Measurements from ENCODE around the gene CLIC1. TPM values are rescaled to one million over a fixed set of nuclear protein-coding genes. Genes with fewer than 3 reads are reported as not detected.

Gene CLIC1
- total and polyA plus RNA-seq, 2 donors (not counting 1 experiment from before 2014, with no cell fraction given) = 216 to 290 TPM

GRCh38 chr6:31777667-31778050, 41.3 kb upstream of the CLIC1 start:
- Mint-ChIP-seq H3K4me1 (peaks cover 21% of the 10 kb centered on the region), H3K9me3 (ENCODE audit: insufficient read depth) (no peaks in the 10 kb centered on the region), H3K27me3 (no peaks in the 10 kb centered on the region), H3K4me3 (no peak overlapping the region), H3K27ac (peak overlapping the region; percentile 90)
- H2AFZ ChIP-seq (ENCODE audit: insufficient read depth, low read depth, low read length, poor library complexity, severe bottlenecking) = no peak overlapping the region
- intact Hi-C loops (cut with micrococcal nuclease) = loop anchor here (2.0 kb wide), 2 partner anchors 17 to 39 kb away; partner anchors contain the start of gene VARS1
- H3K9ac ChIP-seq (ENCODE audit: low read length) = no peak overlapping the region
- no peak overlapping the region for H3K4me3 ChIP-seq (ENCODE audit: control extremely low read depth in 1 of 5, extremely low read depth in 1 of 5, insufficient read depth in 1 of 5, low read depth in 2 of 5, low read length in 4 of 5)
- peaks cover 0 to 47% of the 10 kb centered on the region in 2 experiments for H3K36me3 ChIP-seq (replicated peaks in 1 of 2; ENCODE audit: control extremely low read depth in 1 of 2, control insufficient read depth in 1 of 2, extremely low read depth in 1 of 2, insufficient read depth in 2 of 2, low read length in 1 of 2)
- H3K4me2 ChIP-seq (replicated peaks; ENCODE audit: low read depth, low read length, poor library complexity, severe bottlenecking) = peak overlapping the region; percentile 72
- TF ChIP-seq CTCF (IDR thresholded peaks at IDR 0.05) = no peak
- no peak for TF ChIP-seq EZH2 (IDR thresholded peaks at IDR 0.05; ENCODE audit: borderline replicate concordance, insufficient read depth, low read depth, low read length, poor library complexity, severe bottlenecking)
- no peak for DNase-seq
- WGBS (ENCODE audit: insufficient coverage) = 100% methylated on average over 4 of the region's 5 CpGs
- H3K79me2 ChIP-seq (ENCODE audit: control insufficient read depth, insufficient read depth, low read length) = no peaks in the 10 kb centered on the region
- no peaks in the 10 kb centered on the region for H3K27me3 ChIP-seq (replicated peaks in 1 of 4; ENCODE audit: control extremely low read depth in 1 of 4, control insufficient read depth in 3 of 4, insufficient read depth in 4 of 4, low read length in 3 of 4)
- no peaks in the 10 kb centered on the region for H4K20me1 ChIP-seq (ENCODE audit: control insufficient read depth, insufficient read depth, low read length, poor library complexity, severe bottlenecking)
- peak overlapping the region; percentile 66 to 67 for H3K27ac ChIP-seq (ENCODE audit: low read length in 2 of 2)
- no peak for ATAC-seq (ENCODE audit: low read depth)
- H3K9me3 ChIP-seq (ENCODE audit: control extremely low read depth in 1 of 3, control insufficient read depth in 2 of 3, insufficient read depth in 1 of 3, low read length in 2 of 3) = no peaks in the 10 kb centered on the region
- H3K4me1 ChIP-seq (ENCODE audit: control insufficient read depth in 2 of 2, insufficient read depth in 2 of 2, low read length in 2 of 2) = peaks cover 15 to 24% of the 10 kb centered on the region in 2 donors
- ChIA-PET POLR2A (interaction anchor here (0.6 kb wide), 1 partner anchor 30 kb away, joined by 3 read pairs; no protein-coding TSS in a partner anchor), CTCF (interaction anchor here (0.9 to 1.9 kb wide), 4 partner anchors 8 to 36 kb away, joined by 4 to 7 read pairs (median 4); partner anchors contain the start of gene VARS1)

- peak within 1 kb of the TSS; percentile 90 for H3K27ac Mint-ChIP-seq
- H3K27me3 Mint-ChIP-seq = no peaks in the 10 kb centered on the region
- Histone ChIP-seq H3K27me3 (replicated peaks in 1 of 4; ENCODE audit: control extremely low read depth in 1 of 4, control insufficient read depth in 3 of 4, insufficient read depth in 4 of 4, low read length in 3 of 4) (no peaks in the 10 kb centered on the region), H4K20me1 (ENCODE audit: control insufficient read depth, insufficient read depth, low read length, poor library complexity, severe bottlenecking) (no peaks in the 10 kb centered on the region), H3K27ac (ENCODE audit: low read length in 2 of 2) (peak within 1 kb of the TSS; percentile 66 to 67), H3K9ac (ENCODE audit: low read length) (peak within 1 kb of the TSS; percentile 43), H2AFZ (ENCODE audit: insufficient read depth, low read depth, low read length, poor library complexity, severe bottlenecking) (peak within 1 kb of the TSS; percentile 65), H3K4me1 (ENCODE audit: control insufficient read depth in 2 of 2, insufficient read depth in 2 of 2, low read length in 2 of 2) (peaks cover 15 to 28% of the 10 kb centered on the region in 2 donors), H3K4me2 (replicated peaks; ENCODE audit: low read depth, low read length, poor library complexity, severe bottlenecking) (peak within 1 kb of the TSS; percentile 72), H3K79me2 (ENCODE audit: control insufficient read depth, insufficient read depth, low read length) (no peaks in the 10 kb centered on the region), H3K36me3 (replicated peaks in 1 of 2; ENCODE audit: control extremely low read depth in 1 of 2, control insufficient read depth in 1 of 2, extremely low read depth in 1 of 2, insufficient read depth in 2 of 2, low read length in 1 of 2) (peaks cover 0 to 42% of the 10 kb centered on the region in 2 experiments), H3K4me3 (ENCODE audit: control extremely low read depth in 1 of 5, extremely low read depth in 1 of 5, insufficient read depth in 1 of 5, low read depth in 2 of 5, low read length in 4 of 5) (peak within 1 kb of the TSS in 2 of 5 experiments; percentile 5 to 21), H3K9me3 (ENCODE audit: control extremely low read depth in 1 of 3, control insufficient read depth in 2 of 3, insufficient read depth in 1 of 3, low read length in 2 of 3) (no peaks in the 10 kb centered on the region)
- ChIA-PET CTCF (interaction anchor here (0.9 to 1.6 kb wide), 3 partner anchors 14 to 36 kb away, joined by 4 read pairs; partner anchors contain the start of gene VARS1), POLR2A (interaction anchor here (0.6 kb wide), 2 partner anchors 31 to 37 kb away, joined by 3 to 5 read pairs; no protein-coding TSS in a partner anchor)
- intact Hi-C loops (cut with micrococcal nuclease) = loop anchor here (2.0 kb wide), 2 partner anchors 18 to 38 kb away; partner anchors contain the start of gene VARS1
- H3K4me1 Mint-ChIP-seq = peaks cover 23% of the 10 kb centered on the region
- DNase-seq = peak; percentile 85
- peak within 1 kb of the TSS; percentile 64 for H3K4me3 Mint-ChIP-seq
- ATAC-seq (ENCODE audit: low read depth) = peak; percentile 88
- 6% methylated on average over 5 of the region's 15 CpGs for WGBS (ENCODE audit: insufficient coverage)
- TF ChIP-seq EZH2 (IDR thresholded peaks at IDR 0.05; ENCODE audit: borderline replicate concordance, insufficient read depth, low read depth, low read length, poor library complexity, severe bottlenecking) (no peak), CTCF (IDR thresholded peaks at IDR 0.05) (no peak)
- H3K9me3 Mint-ChIP-seq (ENCODE audit: insufficient read depth) = no peaks in the 10 kb centered on the region
These were observed 40.8 kb upstream of the CLIC1 start, which contains the start of gene VWA7 for GRCh38 chr6:31776989-31777666. TSS of gene VWA7 (minus strand) at chr6:31777328. CDS start at chr6:31776779, 549 bp downstream.
